Fibroblast of the aortic adventitia (primary cell): ENCODE results near the gene SLC22A4. TPM values are rescaled to one million over a fixed set of nuclear protein-coding genes. Genes with fewer than 3 reads are reported as not detected.

Experiments used
- DNase-seq: peaks from one replicate; pipeline ENCODE4 v3.0.0-alpha.2; 2010; ENCODE audit warnings: low read depth
- H3K4me3 ChIP-seq: 2 replicates; pipeline ENCODE4 v1.5.1; 2011; ENCODE audit warnings: low read depth, mild to moderate bottlenecking, control low read depth, low read length, moderate library complexity
- CTCF ChIP-seq: IDR thresholded peaks from 2 replicates; pipeline ENCODE4 v1.5.1; 2011; ENCODE audit warnings: mild to moderate bottlenecking, low read length, control low read depth, inconsistent platforms; ENCODE audit not compliant: insufficient read depth
- total RNA-seq: library from RNA; depleted of rRNA; stranded (reverse); fragments of >200 nt; gene quantifications from 2 replicates; pipeline ENCODE4 v1.2.3, GENCODE V29; 2012; ENCODE audit warnings: low replicate concordance

SLC22A4 gene
- total RNA-seq, 1 donor, result 5.7 TPM

GRCh38 chr5:132353486-132353995, 59.3 kb downstream of the SLC22A4 start:
- H3K4me3 ChIP-seq, result no peak overlapping the region
- DNase-seq, result no peak
- TF ChIP-seq CTCF, result no peak

- no peak for TF ChIP-seq CTCF
- no peak overlapping the region for H3K4me3 ChIP-seq
- DNase-seq, result no peak
These were observed 60.4 kb downstream of the SLC22A4 start for GRCh38 chr5:132354381-132355139.

- no peak for DNase-seq
- no peak overlapping the region for H3K4me3 ChIP-seq
- TF ChIP-seq CTCF, result no peak
These were observed 61.1 kb downstream of the SLC22A4 start for GRCh38 chr5:132355140-132355765.

- H3K4me3 ChIP-seq, result no peak overlapping the region
- no peak for DNase-seq
- TF ChIP-seq CTCF, result no peak
These were observed 64.6 kb downstream of the SLC22A4 start for GRCh38 chr5:132358775-132359174.

GRCh38 chr5:132362086-132362485, 67.9 kb downstream of the SLC22A4 start:
- no peak for DNase-seq
- no peak for TF ChIP-seq CTCF
- H3K4me3 ChIP-seq, result no peak overlapping the region

GRCh38 chr5:132363431-132364112, 69.4 kb downstream of the SLC22A4 start:
- TF ChIP-seq CTCF, result no peak
- H3K4me3 ChIP-seq, result no peak overlapping the region
- DNase-seq, result peak; percentile 94
